ENCODE data around the gene MAPK10. TPM values are rescaled to one million over a fixed set of nuclear protein-coding genes. Genes with fewer than 3 reads are reported as not detected.

The MAPK10 gene
- polyA plus RNA-seq, 1 donor (not counting 4 experiments of a cell fraction or from before 2014, with no cell fraction given): 8.2 TPM

DNA sequence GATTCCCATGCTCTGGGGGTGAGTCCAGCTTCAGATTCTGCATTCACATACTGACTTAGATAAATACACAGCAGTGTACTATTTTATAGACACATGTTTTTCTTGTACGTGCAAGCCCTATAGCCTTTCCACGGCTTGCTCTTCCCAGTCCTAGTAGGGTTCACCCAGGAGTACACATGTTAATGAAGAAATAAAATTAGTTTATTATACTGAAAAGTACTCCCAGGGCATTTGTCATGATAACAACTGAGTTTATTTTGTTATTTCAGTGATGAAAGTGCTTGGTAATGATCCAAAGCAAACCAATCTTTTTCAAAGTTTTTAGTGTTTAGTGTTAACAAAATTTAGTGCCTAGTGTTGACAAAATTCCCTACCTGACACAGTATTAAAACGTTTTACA lies 21.3 kb downstream of the MAPK10 start:
- no peak overlapping the region for H2AFZ ChIP-seq (ENCODE audit: control insufficient read depth, low read length)

DNA sequence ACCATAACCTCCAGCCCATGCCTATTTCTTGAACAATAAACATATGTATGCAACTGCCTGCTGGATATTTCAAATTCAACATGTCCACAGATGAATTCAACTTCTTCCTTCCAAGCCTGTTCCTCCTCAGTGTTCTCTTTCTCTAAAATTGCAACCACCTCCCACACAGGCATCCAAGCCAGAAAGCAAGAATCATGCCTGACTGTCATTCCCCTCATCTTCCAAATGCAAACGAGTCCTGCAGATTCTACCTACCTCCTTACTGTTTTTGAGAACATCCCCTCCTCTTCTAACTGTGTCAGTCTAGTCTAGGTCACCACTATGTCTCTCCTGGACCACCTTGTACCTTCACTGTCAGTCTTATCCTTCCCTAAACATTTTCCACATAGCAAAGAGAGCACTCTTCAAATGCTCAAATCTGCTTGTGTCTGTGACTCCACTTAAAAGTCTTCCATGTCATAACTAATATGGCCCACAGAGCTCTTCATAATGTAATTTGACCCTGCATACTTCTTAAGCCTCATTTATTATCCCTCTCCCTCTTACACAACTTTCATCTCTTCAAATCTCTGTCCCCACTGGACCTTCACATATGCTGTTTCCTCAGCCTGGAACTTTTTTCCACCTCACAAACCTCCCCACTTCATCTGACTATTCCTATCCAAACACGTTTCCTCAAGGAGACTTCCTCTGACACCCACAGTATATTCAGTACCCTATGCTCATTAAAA lies 25.7 kb downstream of the MAPK10 start:
- Histone ChIP-seq H3K4me1 (ENCODE audit: control insufficient read depth, extremely low read depth, insufficient read depth, low read length) (peaks cover 15% of the 10 kb centered on the region), H3K27me3 (ENCODE audit: control insufficient read depth, extremely low read depth, insufficient read depth, low read length) (no peaks in the 10 kb centered on the region), H4K20me1 (ENCODE audit: control insufficient read depth, extremely low read depth, insufficient read depth, low read length) (no peaks in the 10 kb centered on the region), H3K36me3 (ENCODE audit: control insufficient read depth in 2 of 2, extremely low read depth in 1 of 2, insufficient read depth in 2 of 2, low read length in 2 of 2) (no peaks in the 10 kb centered on the region), H2AFZ (ENCODE audit: control insufficient read depth, low read length) (no peak overlapping the region), H3K79me2 (ENCODE audit: control insufficient read depth, insufficient read depth, low read length) (no peaks in the 10 kb centered on the region), H3K4me3 (ENCODE audit: control insufficient read depth in 2 of 3, extremely low read depth in 1 of 3, insufficient read depth in 2 of 3, low read depth in 1 of 3, low read length in 3 of 3) (no peak overlapping the region), H3K9me3 (ENCODE audit: control insufficient read depth, low read depth, low read length) (no peaks in the 10 kb centered on the region), H3K9me1 (ENCODE audit: control insufficient read depth, extremely low read depth, insufficient read depth, low read length) (no peaks in the 10 kb centered on the region), H3K9ac (ENCODE audit: control insufficient read depth, extremely low read depth, insufficient read depth, low read length) (no peak overlapping the region), H3K27ac (ENCODE audit: control insufficient read depth, insufficient read depth, low read length) (no peak overlapping the region), H3K4me2 (ENCODE audit: control insufficient read depth, extremely low read depth, insufficient read depth, low read depth, low read length) (no peak overlapping the region)
- FAIRE-seq (no peak), DNase-seq (ENCODE audit: low read depth, low spot score) (no peak)
- TF ChIP-seq EZH2 (IDR thresholded peaks at IDR 0.05; ENCODE audit: low read length): no peak
- TF ChIP-seq, protein P1, sequence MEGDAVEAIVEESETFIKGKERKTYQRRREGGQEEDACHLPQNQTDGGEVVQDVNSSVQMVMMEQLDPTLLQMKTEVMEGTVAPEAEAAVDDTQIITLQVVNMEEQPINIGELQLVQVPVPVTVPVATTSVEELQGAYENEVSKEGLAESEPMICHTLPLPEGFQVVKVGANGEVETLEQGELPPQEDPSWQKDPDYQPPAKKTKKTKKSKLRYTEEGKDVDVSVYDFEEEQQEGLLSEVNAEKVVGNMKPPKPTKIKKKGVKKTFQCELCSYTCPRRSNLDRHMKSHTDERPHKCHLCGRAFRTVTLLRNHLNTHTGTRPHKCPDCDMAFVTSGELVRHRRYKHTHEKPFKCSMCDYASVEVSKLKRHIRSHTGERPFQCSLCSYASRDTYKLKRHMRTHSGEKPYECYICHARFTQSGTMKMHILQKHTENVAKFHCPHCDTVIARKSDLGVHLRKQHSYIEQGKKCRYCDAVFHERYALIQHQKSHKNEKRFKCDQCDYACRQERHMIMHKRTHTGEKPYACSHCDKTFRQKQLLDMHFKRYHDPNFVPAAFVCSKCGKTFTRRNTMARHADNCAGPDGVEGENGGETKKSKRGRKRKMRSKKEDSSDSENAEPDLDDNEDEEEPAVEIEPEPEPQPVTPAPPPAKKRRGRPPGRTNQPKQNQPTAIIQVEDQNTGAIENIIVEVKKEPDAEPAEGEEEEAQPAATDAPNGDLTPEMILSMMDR (optimal IDR thresholded peaks at IDR 0.05 in 1 of 3, IDR thresholded peaks at IDR 0.05 in 1 of 3, conservative IDR thresholded peaks at IDR 0.05 in 1 of 3; ENCODE audit: extremely low read depth in 1 of 3, insufficient read depth in 2 of 3, low read length in 3 of 3): no peak
- dilution Hi-C loops (cut with MboI; ENCODE audit: extremely low pct_ligation_motif_present, low sequenced_read_pairs): no loop called here

More for the DNA sequence above, 21.3 kb downstream of the MAPK10 start:
- no peak overlapping the region for H3K4me2 ChIP-seq (ENCODE audit: control insufficient read depth, extremely low read depth, insufficient read depth, low read depth, low read length)
- H3K79me2 ChIP-seq (ENCODE audit: control insufficient read depth, insufficient read depth, low read length): no peaks in the 10 kb centered on the region
- no peak overlapping the region for H3K9ac ChIP-seq (ENCODE audit: control insufficient read depth, extremely low read depth, insufficient read depth, low read length)
- no peaks in the 10 kb centered on the region for H4K20me1 ChIP-seq (ENCODE audit: control insufficient read depth, extremely low read depth, insufficient read depth, low read length)
- dilution Hi-C loops (cut with MboI; ENCODE audit: extremely low pct_ligation_motif_present, low sequenced_read_pairs): no loop called here
- FAIRE-seq (no peak), DNase-seq (ENCODE audit: low read depth, low spot score) (no peak)
- no peak overlapping the region for H3K4me3 ChIP-seq (ENCODE audit: control insufficient read depth in 2 of 3, extremely low read depth in 1 of 3, insufficient read depth in 2 of 3, low read depth in 1 of 3, low read length in 3 of 3)
- H3K27ac ChIP-seq (ENCODE audit: control insufficient read depth, insufficient read depth, low read length): no peak overlapping the region
- TF ChIP-seq, protein P1 (optimal IDR thresholded peaks at IDR 0.05 in 1 of 3, IDR thresholded peaks at IDR 0.05 in 1 of 3, conservative IDR thresholded peaks at IDR 0.05 in 1 of 3; ENCODE audit: extremely low read depth in 1 of 3, insufficient read depth in 2 of 3, low read length in 3 of 3): no peak
- no peak for TF ChIP-seq EZH2 (IDR thresholded peaks at IDR 0.05; ENCODE audit: low read length)
- no peaks in the 10 kb centered on the region for H3K36me3 ChIP-seq (ENCODE audit: control insufficient read depth in 2 of 2, extremely low read depth in 1 of 2, insufficient read depth in 2 of 2, low read length in 2 of 2)
- H3K4me1 ChIP-seq (ENCODE audit: control insufficient read depth, extremely low read depth, insufficient read depth, low read length): peaks cover 15% of the 10 kb centered on the region
- no peaks in the 10 kb centered on the region for H3K9me3 ChIP-seq (ENCODE audit: control insufficient read depth, low read depth, low read length)
- H3K9me1 ChIP-seq (ENCODE audit: control insufficient read depth, extremely low read depth, insufficient read depth, low read length): no peaks in the 10 kb centered on the region
- no peaks in the 10 kb centered on the region for H3K27me3 ChIP-seq (ENCODE audit: control insufficient read depth, extremely low read depth, insufficient read depth, low read length)

All from keratinocyte (primary cell).